C4-2B (cell line): ENCODE measurements around the gene FAM163B.

Experiments used
- H3K27ac ChIP-seq: fragments of 450-650 bp; 2 replicates; pipeline ENCODE4 v1.5.1; 2017
- CTCF ChIP-seq: fragments of 450-650 bp; conservative IDR thresholded peaks from 2 replicates; pipeline ENCODE4 v1.5.1; 2017; ENCODE audit warnings: mild to moderate bottlenecking
- ZFX ChIP-seq: fragments of 450-650 bp; IDR thresholded peaks from 2 replicates; pipeline ENCODE4 v1.6.1; 2017

The FAM163B gene

GRCh38 chr9:133621725-133622267, 12.6 kb upstream of the FAM163B start:
- TF ChIP-seq CTCF (no peak), ZFX (no peak)

GRCh38 chr9:133619791-133620190, 10.6 kb upstream of the FAM163B start:
- H3K27ac ChIP-seq = no peak overlapping the region

More at GRCh38 chr9:133621725-133622267, 12.6 kb upstream of the FAM163B start:
- H3K27ac ChIP-seq = no peak overlapping the region

GRCh38 chr9:133618726-133619125, 9.5 kb upstream of the FAM163B start:
- H3K27ac ChIP-seq = no peak overlapping the region
- TF ChIP-seq ZFX (no peak), CTCF (no peak)

More at GRCh38 chr9:133619791-133620190, 10.6 kb upstream of the FAM163B start:
- TF ChIP-seq ZFX (no peak), CTCF (no peak)

GRCh38 chr9:133616643-133617405, 7.6 kb upstream of the FAM163B start:
- H3K27ac ChIP-seq = no peak overlapping the region
- no peak for TF ChIP-seq CTCF

- no peak for TF ChIP-seq ZFX
- no peak for TF ChIP-seq CTCF
- no peak overlapping the region for H3K27ac ChIP-seq
Observed at GRCh38 chr9:133615606-133616188, 6.5 kb upstream of the FAM163B start.

GRCh38 chr9:133615186-133615585, 6.0 kb upstream of the FAM163B start:
- no peak overlapping the region for H3K27ac ChIP-seq
- TF ChIP-seq CTCF (no peak), ZFX (no peak)

GRCh38 chr9:133614678-133615077, 5.5 kb upstream of the FAM163B start:
- TF ChIP-seq CTCF = no peak
- H3K27ac ChIP-seq = no peak overlapping the region
